Choroid plexus epithelial cell (primary cell): ENCODE results near the gene TMED1.

Experiments used
- DNase-seq: peaks from one replicate; pipeline ENCODE4 v3.0.0-alpha.2; 2010; ENCODE audit warnings: low read depth
- H3K4me3 ChIP-seq: 2 replicates; pipeline ENCODE4 v1.5.1; 2011; ENCODE audit warnings: low read depth, mild to moderate bottlenecking, control low read depth, low read length, moderate library complexity
- CTCF ChIP-seq: conservative IDR thresholded peaks from 2 replicates; pipeline ENCODE4 v1.5.1; 2011; ENCODE audit warnings: low read depth, mild to moderate bottlenecking, control low read depth, inconsistent platforms, low read length, moderate library complexity

Gene TMED1

DNA sequence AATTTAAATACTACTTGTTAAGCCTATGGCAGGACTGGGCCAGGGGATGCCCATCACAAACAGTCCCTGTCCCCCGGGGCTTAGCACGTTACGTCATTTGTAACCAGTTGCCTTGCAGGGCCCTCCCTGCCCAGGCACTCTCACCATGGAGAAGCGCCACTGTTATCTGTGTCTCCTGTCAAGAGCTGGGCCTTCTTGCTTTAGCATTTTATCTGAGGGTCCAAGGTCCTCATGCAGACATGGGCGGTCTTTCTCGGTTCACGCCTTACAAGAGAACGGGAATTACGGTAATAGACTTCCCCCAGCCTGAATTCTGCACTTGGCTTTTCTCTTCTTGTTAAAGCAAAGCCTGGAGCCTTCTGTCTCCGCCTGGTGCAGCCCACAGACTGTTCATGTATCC, 46.1 kb downstream of the TMED1 start:
- no peak overlapping the region for H3K4me3 ChIP-seq
- no peak for DNase-seq
- no peak for TF ChIP-seq CTCF

DNA sequence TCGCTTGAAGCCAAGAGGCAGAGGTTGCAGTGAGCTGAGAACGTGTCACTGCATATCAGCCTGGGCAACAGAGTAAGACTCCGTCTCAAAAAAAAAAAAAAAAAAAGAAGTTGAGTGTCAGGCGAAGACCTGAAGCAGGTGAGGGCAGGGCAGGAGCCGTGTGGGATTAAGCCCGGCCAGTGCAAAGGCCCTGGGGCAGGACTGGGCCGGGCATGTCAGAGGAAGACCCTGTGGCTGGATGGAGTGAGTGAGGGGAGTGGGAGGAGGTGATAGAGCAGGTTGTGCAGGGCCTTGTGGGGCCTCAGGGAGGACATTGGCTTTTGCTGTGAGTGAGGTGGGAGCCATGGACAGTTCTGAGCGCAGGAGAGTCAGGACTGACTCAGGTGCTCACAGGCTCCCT, 47.9 kb downstream of the TMED1 start:
- no peak overlapping the region for H3K4me3 ChIP-seq
- no peak for DNase-seq
- no peak for TF ChIP-seq CTCF

GRCh38 chr19:10784257-10784656, 51.8 kb downstream of the TMED1 start:
- H3K4me3 ChIP-seq: no peak overlapping the region
- DNase-seq: no peak
- no peak for TF ChIP-seq CTCF

GRCh38 chr19:10782795-10783194, 53.2 kb downstream of the TMED1 start:
- H3K4me3 ChIP-seq: no peak overlapping the region
- no peak for DNase-seq
- no peak for TF ChIP-seq CTCF
